Activated CD4-positive, alpha-beta T cell treated with anti-CD3 and anti-CD28 coated beads, Interleukin-2, amount 10 ng/mL, durations not matched to agents 24 days and 14 days (primary cell): ENCODE measurements around the gene ZMYND8. TPM values are rescaled to one million over a fixed set of nuclear protein-coding genes. Genes with fewer than 3 reads are reported as not detected.
"Not testable (repeated sequence)": the region's sequence is repeated elsewhere in the genome, so short reads cannot be mapped to it uniquely, and the experiment has no call there.

Experiments
- DNase-seq: peaks from one replicate; pipeline ENCODE4 v3.0.0; 2022
- H3K27ac Mint-ChIP-seq: one replicate; pipeline ENCODE4 v1.8.0; 2022; ENCODE audit warnings: mild to moderate bottlenecking, mixed read lengths
- H3K27me3 Mint-ChIP-seq: one replicate; pipeline ENCODE4 v1.8.0; 2022; ENCODE audit warnings: mixed read lengths
- H3K36me3 Mint-ChIP-seq: one replicate; pipeline ENCODE4 v1.8.0; 2022; ENCODE audit warnings: low read depth, mild to moderate bottlenecking, mixed read lengths
- H3K4me1 Mint-ChIP-seq: one replicate; pipeline ENCODE4 v1.8.0; 2021; ENCODE audit warnings: mixed read lengths
- H3K4me3 Mint-ChIP-seq: one replicate; pipeline ENCODE4 v1.8.0; 2022; ENCODE audit warnings: mild to moderate bottlenecking, moderate library complexity, mixed read lengths
- H3K9me3 Mint-ChIP-seq: one replicate; pipeline ENCODE4 v1.8.0; 2021; ENCODE audit warnings: mixed read lengths
- intact Hi-C: fragments of 100-400 bp; cut with micrococcal nuclease; formaldehyde crosslinking; loops from one replicate; pipeline ENCODE4 v1.15.1; 2023
- total RNA-seq: library from RNA; stranded (reverse); gene quantifications from 2 replicates; pipeline ENCODE4 v1.2.3, GENCODE V29; 2022

The ZMYND8 gene
- total RNA-seq, 1 donor from 2014 or later = 38.1 TPM

GRCh38 chr20:47213966-47214365 is 142.5 kb downstream of the ZMYND8 start:
- intact Hi-C loops = no loop called here
- no peak overlapping the region for H3K4me3 Mint-ChIP-seq
- DNase-seq = no peak
- H3K36me3 Mint-ChIP-seq = peaks cover 34% of the 10 kb centered on the region
- H3K4me1 Mint-ChIP-seq = no peaks in the 10 kb centered on the region
- no peak overlapping the region for H3K27ac Mint-ChIP-seq
- H3K27me3 Mint-ChIP-seq = no peaks in the 10 kb centered on the region
- H3K9me3 Mint-ChIP-seq = no peaks in the 10 kb centered on the region

GRCh38 chr20:47212606-47213207 is 143.8 kb downstream of the ZMYND8 start:
- intact Hi-C loops = no loop called here
- peaks cover 24% of the 10 kb centered on the region for H3K36me3 Mint-ChIP-seq
- DNase-seq = no peak
- H3K27me3 Mint-ChIP-seq = no peaks in the 10 kb centered on the region
- no peak overlapping the region for H3K27ac Mint-ChIP-seq
- H3K4me3 Mint-ChIP-seq = no peak overlapping the region
- H3K4me1 Mint-ChIP-seq = no peaks in the 10 kb centered on the region
- H3K9me3 Mint-ChIP-seq = no peaks in the 10 kb centered on the region

- no peak for DNase-seq
- intact Hi-C loops = no loop called here
- Mint-ChIP-seq H3K36me3 (peaks cover 15% of the 10 kb centered on the region), H3K27ac (no peak overlapping the region), H3K9me3 (no peaks in the 10 kb centered on the region), H3K4me3 (no peak overlapping the region), H3K27me3 (no peaks in the 10 kb centered on the region), H3K4me1 (no peaks in the 10 kb centered on the region)
These were observed 145.5 kb downstream of the ZMYND8 start for GRCh38 chr20:47211036-47211435.

GRCh38 chr20:47210470-47210869 is 146.0 kb downstream of the ZMYND8 start:
- H3K9me3 Mint-ChIP-seq = no peaks in the 10 kb centered on the region
- no peaks in the 10 kb centered on the region for H3K27me3 Mint-ChIP-seq
- no peak overlapping the region for H3K27ac Mint-ChIP-seq
- no peak overlapping the region for H3K4me3 Mint-ChIP-seq
- H3K4me1 Mint-ChIP-seq = peaks cover 5% of the 10 kb centered on the region
- no peak for DNase-seq
- peaks cover 9% of the 10 kb centered on the region for H3K36me3 Mint-ChIP-seq
- intact Hi-C loops = no loop called here

GRCh38 chr20:47209982-47210381 is 146.5 kb downstream of the ZMYND8 start:
- Mint-ChIP-seq H3K27me3 (no peaks in the 10 kb centered on the region), H3K9me3 (no peaks in the 10 kb centered on the region), H3K27ac (no peak overlapping the region), H3K4me3 (no peak overlapping the region), H3K36me3 (peaks cover 8% of the 10 kb centered on the region), H3K4me1 (peaks cover 6% of the 10 kb centered on the region)
- intact Hi-C loops = loop anchor here (10.0 kb wide), 1 partner anchor 415 kb away; no protein-coding TSS in a partner anchor
- no peak for DNase-seq

- Mint-ChIP-seq H3K27ac (peak overlapping the region; percentile 57), H3K4me3 (no peak overlapping the region)
- intact Hi-C loops = loop anchor here (10.0 kb wide), 1 partner anchor 416 kb away; no protein-coding TSS in a partner anchor
These were observed 147.8 kb downstream of the ZMYND8 start for GRCh38 chr20:47208534-47209174.

GRCh38 chr20:47206962-47207641 is 149.4 kb downstream of the ZMYND8 start:
- no peaks in the 10 kb centered on the region for H3K9me3 Mint-ChIP-seq
- peaks cover 8% of the 10 kb centered on the region for H3K4me1 Mint-ChIP-seq
- peaks cover 8% of the 10 kb centered on the region for H3K36me3 Mint-ChIP-seq
- no peak overlapping the region for H3K27ac Mint-ChIP-seq
- intact Hi-C loops = loop anchor here (10.0 kb wide), 1 partner anchor 418 kb away; no protein-coding TSS in a partner anchor
- DNase-seq = no peak
- H3K4me3 Mint-ChIP-seq = no peak overlapping the region
- H3K27me3 Mint-ChIP-seq = no peaks in the 10 kb centered on the region

More at GRCh38 chr20:47208534-47209174, 147.8 kb downstream of the ZMYND8 start:
- Mint-ChIP-seq H3K27me3 (no peaks in the 10 kb centered on the region), H3K36me3 (peaks cover 8% of the 10 kb centered on the region), H3K9me3 (no peaks in the 10 kb centered on the region), H3K4me1 (peaks cover 6% of the 10 kb centered on the region)
- DNase-seq = no peak

GRCh38 chr20:47206552-47206951 is 149.9 kb downstream of the ZMYND8 start:
- not testable (repeated sequence) for H3K27ac Mint-ChIP-seq, DNase-seq, H3K4me3 Mint-ChIP-seq, H3K4me1 Mint-ChIP-seq, H3K27me3 Mint-ChIP-seq, H3K9me3 Mint-ChIP-seq, H3K36me3 Mint-ChIP-seq
- intact Hi-C loops = loop anchor here (10.0 kb wide), 1 partner anchor 418 kb away; no protein-coding TSS in a partner anchor

- peak; percentile 89 for DNase-seq
- Mint-ChIP-seq H3K36me3 (peaks cover 8% of the 10 kb centered on the region), H3K27me3 (no peaks in the 10 kb centered on the region), H3K4me3 (no peak overlapping the region), H3K27ac (peak overlapping the region; percentile 30), H3K9me3 (no peaks in the 10 kb centered on the region), H3K4me1 (peaks cover 8% of the 10 kb centered on the region)
- intact Hi-C loops = loop anchor here (10.0 kb wide), 1 partner anchor 419 kb away; no protein-coding TSS in a partner anchor
These were observed 150.8 kb downstream of the ZMYND8 start for GRCh38 chr20:47205577-47206123.

GRCh38 chr20:47204850-47205122 is 151.7 kb downstream of the ZMYND8 start:
- not testable (repeated sequence) for H3K4me1 Mint-ChIP-seq, H3K4me3 Mint-ChIP-seq, H3K36me3 Mint-ChIP-seq, H3K27me3 Mint-ChIP-seq, DNase-seq, H3K27ac Mint-ChIP-seq, H3K9me3 Mint-ChIP-seq
- intact Hi-C loops = loop anchor here (10.0 kb wide), 1 partner anchor 420 kb away; no protein-coding TSS in a partner anchor

- Mint-ChIP-seq H3K27me3 (no peaks in the 10 kb centered on the region), H3K4me3 (no peak overlapping the region), H3K9me3 (no peaks in the 10 kb centered on the region), H3K4me1 (peaks cover 8% of the 10 kb centered on the region), H3K36me3 (no peaks in the 10 kb centered on the region), H3K27ac (no peak overlapping the region)
- intact Hi-C loops = loop anchor here (10.0 kb wide), 1 partner anchor 421 kb away; no protein-coding TSS in a partner anchor
- DNase-seq = no peak
These were observed 152.3 kb downstream of the ZMYND8 start for GRCh38 chr20:47204008-47204849.

- Mint-ChIP-seq H3K9me3 (no peaks in the 10 kb centered on the region), H3K27me3 (no peaks in the 10 kb centered on the region), H3K4me1 (peaks cover 12% of the 10 kb centered on the region), H3K27ac (no peak overlapping the region), H3K4me3 (no peak overlapping the region), H3K36me3 (no peaks in the 10 kb centered on the region)
- DNase-seq = no peak
- intact Hi-C loops = loop anchor here (10.0 kb wide), 1 partner anchor 422 kb away; no protein-coding TSS in a partner anchor
These were observed 153.5 kb downstream of the ZMYND8 start for GRCh38 chr20:47202733-47203667.
